OCI-LY1 (cell line): ENCODE measurements around the gene DENND1B.

Experiments used
- H2AFZ ChIP-seq: fragments of 200-600 bp; sonication (generic), shearing (Covaris generic); 2 replicates; pipeline ENCODE4 v1.6.0; 2014; ENCODE audit warnings: antibody characterized with exemption, mild to moderate bottlenecking, low read length
- H3F3A ChIP-seq: fragments of 200-600 bp; sonication (generic), shearing (Covaris generic); 2 replicates; pipeline ENCODE4 v1.6.0; 2014; ENCODE audit warnings: mild to moderate bottlenecking, antibody characterized with exemption, low read length, moderate library complexity; ENCODE audit not compliant: insufficient read depth
- H3K27ac ChIP-seq: fragments of 200-600 bp; sonication (generic); 2 replicates; pipeline ENCODE4 v1.5.1; 2014; ENCODE audit warnings: low read length, mixed run types, mild to moderate bottlenecking, low read depth; ENCODE audit not compliant: poor library complexity, severe bottlenecking
- H3K27me3 ChIP-seq: fragments of 200-600 bp; sonication (generic); 2 replicates; pipeline ENCODE4 v1.6.0; 2014; ENCODE audit warnings: antibody characterized with exemption, mild to moderate bottlenecking, low read length, moderate library complexity; ENCODE audit not compliant: insufficient read depth
- H3K36me3 ChIP-seq: fragments of 200-600 bp; sonication (generic); 2 replicates; pipeline ENCODE4 v1.6.1; 2014; ENCODE audit warnings: mild to moderate bottlenecking, antibody characterized with exemption, low read length, moderate library complexity, mixed read lengths; ENCODE audit not compliant: insufficient read depth
- H3K4me1 ChIP-seq: fragments of 200-600 bp; sonication (generic); 2 replicates; pipeline ENCODE4 v1.5.1; 2014; ENCODE audit warnings: mild to moderate bottlenecking, low read length, moderate library complexity; ENCODE audit not compliant: insufficient read depth, severe bottlenecking
- H3K4me2 ChIP-seq: fragments of 200-600 bp; sonication (generic), shearing (Covaris generic); 2 replicates; pipeline ENCODE4 v1.6.1; 2014; ENCODE audit warnings: low read length
- H3K4me3 ChIP-seq: fragments of 200-600 bp; sonication (generic); 2 replicates; pipeline ENCODE4 v1.5.1; 2014; ENCODE audit warnings: low read length, low read depth, mild to moderate bottlenecking, mixed read lengths; ENCODE audit not compliant: poor library complexity, severe bottlenecking
- H3K79me2 ChIP-seq: fragments of 200-600 bp; shearing (Covaris generic); 2 replicates; pipeline ENCODE4 v1.6.1; 2016; ENCODE audit warnings: mixed run types, low read length, mixed read lengths; ENCODE audit not compliant: insufficient read depth
- H3K9ac ChIP-seq: fragments of 200-600 bp; sonication (generic), shearing (Covaris generic); 2 replicates; pipeline ENCODE4 v1.6.1; 2014; ENCODE audit warnings: mild to moderate bottlenecking, low read length, mixed read lengths
- H3K9me2 ChIP-seq: fragments of 200-600 bp; sonication (generic), shearing (Covaris generic); 2 replicates; pipeline ENCODE4 v1.6.1; 2014; ENCODE audit warnings: low read depth, mild to moderate bottlenecking, low read length, mixed read lengths
- H3K9me3 ChIP-seq: fragments of 200-600 bp; shearing (Covaris generic); 2 replicates; pipeline ENCODE4 v1.6.1; 2014; ENCODE audit warnings: low read length, mixed read lengths
- H4K20me1 ChIP-seq: fragments of 200-600 bp; sonication (generic), shearing (Covaris generic); 2 replicates; pipeline ENCODE4 v1.6.0; 2016; ENCODE audit warnings: mild to moderate bottlenecking, low read length; ENCODE audit not compliant: insufficient read depth
- CTCF ChIP-seq: fragments of 200-600 bp; sonication (generic), shearing (Covaris generic); IDR thresholded peaks from 2 replicates; pipeline ENCODE4 v1.5.1; 2017; ENCODE audit warnings: mild to moderate bottlenecking, antibody characterized with exemption, low read length, moderate library complexity, mixed read lengths
- EZH2 ChIP-seq: fragments of 200-600 bp; sonication (generic), shearing (Covaris generic); IDR thresholded peaks from 2 replicates; pipeline ENCODE4 v1.8.0; 2017; ENCODE audit warnings: borderline replicate concordance, mixed run types, mild to moderate bottlenecking, antibody characterized with exemption, low read length, moderate library complexity, mixed read lengths

DENND1B gene

DNA sequence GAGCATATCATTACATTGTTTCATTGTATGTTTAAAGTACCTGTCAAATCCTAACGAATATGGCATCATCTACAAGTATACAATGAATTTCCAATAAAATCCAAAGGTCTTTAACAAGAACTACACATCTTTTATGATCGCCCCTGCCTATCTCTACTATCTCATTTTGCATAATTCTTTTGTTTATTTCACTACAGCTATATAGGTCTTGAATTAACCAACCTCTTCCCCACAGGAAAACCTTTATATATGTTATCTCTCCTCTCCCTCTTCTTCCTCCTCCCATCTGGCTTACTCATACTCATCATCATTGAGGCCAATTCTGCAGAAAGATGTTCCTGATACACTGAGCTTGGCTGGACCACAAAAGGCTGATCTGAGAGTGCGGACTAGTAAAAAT is 175.5 kb downstream of the DENND1B start:
- H3K9me3 ChIP-seq = no peaks in the 10 kb centered on the region
- H3K4me1 ChIP-seq = peaks cover 9% of the 10 kb centered on the region
- no peaks in the 10 kb centered on the region for H4K20me1 ChIP-seq
- H3K79me2 ChIP-seq = no peaks in the 10 kb centered on the region
- H3F3A ChIP-seq = no peaks in the 10 kb centered on the region
- no peak overlapping the region for H3K27ac ChIP-seq
- no peak overlapping the region for H3K9ac ChIP-seq
- H3K36me3 ChIP-seq = no peaks in the 10 kb centered on the region
- H3K4me2 ChIP-seq = no peak overlapping the region
- no peak for TF ChIP-seq EZH2
- no peak overlapping the region for H2AFZ ChIP-seq
- no peaks in the 10 kb centered on the region for H3K27me3 ChIP-seq
- H3K4me3 ChIP-seq = no peak overlapping the region
- no peaks in the 10 kb centered on the region for H3K9me2 ChIP-seq

GRCh38 chr1:197598935-197599334 is 176.3 kb downstream of the DENND1B start:
- Histone ChIP-seq H2AFZ (no peak overlapping the region), H3F3A (no peaks in the 10 kb centered on the region), H3K27ac (no peak overlapping the region), H3K9me2 (no peaks in the 10 kb centered on the region), H3K4me2 (no peak overlapping the region), H3K9me3 (no peaks in the 10 kb centered on the region), H3K4me1 (peaks cover 9% of the 10 kb centered on the region), H4K20me1 (no peaks in the 10 kb centered on the region), H3K79me2 (no peaks in the 10 kb centered on the region), H3K9ac (no peak overlapping the region), H3K27me3 (no peaks in the 10 kb centered on the region), H3K4me3 (no peak overlapping the region), H3K36me3 (no peaks in the 10 kb centered on the region)
- TF ChIP-seq CTCF (no peak), EZH2 (no peak)

- H2AFZ ChIP-seq = no peak overlapping the region
- H3K9ac ChIP-seq = no peak overlapping the region
- no peaks in the 10 kb centered on the region for H4K20me1 ChIP-seq
- H3K4me3 ChIP-seq = no peak overlapping the region
- H3K79me2 ChIP-seq = no peaks in the 10 kb centered on the region
- H3K27me3 ChIP-seq = no peaks in the 10 kb centered on the region
- TF ChIP-seq EZH2 = no peak
- TF ChIP-seq CTCF = no peak
- H3K36me3 ChIP-seq = no peaks in the 10 kb centered on the region
- no peaks in the 10 kb centered on the region for H3K9me3 ChIP-seq
- H3K4me2 ChIP-seq = no peak overlapping the region
- no peaks in the 10 kb centered on the region for H3F3A ChIP-seq
- no peak overlapping the region for H3K27ac ChIP-seq
- peaks cover 9% of the 10 kb centered on the region for H3K4me1 ChIP-seq
- H3K9me2 ChIP-seq = no peaks in the 10 kb centered on the region
These were observed 179.9 kb downstream of the DENND1B start for GRCh38 chr1:197595304-197595904.

- Histone ChIP-seq H2AFZ (no peak overlapping the region), H3K9ac (no peak overlapping the region)
These were observed 184.6 kb downstream of the DENND1B start for GRCh38 chr1:197590687-197591086.

More at GRCh38 chr1:197590687-197591086, 184.6 kb downstream of the DENND1B start:
- H3K4me2 ChIP-seq = no peak overlapping the region
- H3K27me3 ChIP-seq = no peaks in the 10 kb centered on the region
- no peaks in the 10 kb centered on the region for H4K20me1 ChIP-seq
- H3K79me2 ChIP-seq = no peaks in the 10 kb centered on the region
- no peaks in the 10 kb centered on the region for H3K9me2 ChIP-seq
- H3K4me1 ChIP-seq = peaks cover 6% of the 10 kb centered on the region
- TF ChIP-seq EZH2 (no peak), CTCF (no peak)
- no peak overlapping the region for H3K27ac ChIP-seq
- no peaks in the 10 kb centered on the region for H3F3A ChIP-seq
- no peak overlapping the region for H3K4me3 ChIP-seq
- H3K36me3 ChIP-seq = no peaks in the 10 kb centered on the region
- H3K9me3 ChIP-seq = no peaks in the 10 kb centered on the region
